Thyroid gland (tissue), 4 donors: ENCODE measurements around the gene COL24A1.

Experiments
- POLR2A ChIP-seq, 2 donors: fragments of 450-650 bp; IDR thresholded peaks; one replicate each; pipeline ENCODE4 v1.6.1; 2017; ENCODE audit warnings: antibody characterized with exemption in 2 of 2, mild to moderate bottlenecking in 2 of 2, moderate library complexity in 1 of 2
- TF ChIP-seq, protein P1 (sequence below), 6 experiments: fragments of 200-600 bp in 3 of 6; fragments of 450-650 bp in 3 of 6; sonication (generic) in 3 of 6; IDR thresholded peaks; one replicate each; pipeline ENCODE4 v1.5.1; 2016 to 2019; ENCODE audit warnings: antibody characterized with exemption in 6 of 6, mild to moderate bottlenecking in 2 of 6, inconsistent platforms in 1 of 6, moderate library complexity in 1 of 6

DNA sequence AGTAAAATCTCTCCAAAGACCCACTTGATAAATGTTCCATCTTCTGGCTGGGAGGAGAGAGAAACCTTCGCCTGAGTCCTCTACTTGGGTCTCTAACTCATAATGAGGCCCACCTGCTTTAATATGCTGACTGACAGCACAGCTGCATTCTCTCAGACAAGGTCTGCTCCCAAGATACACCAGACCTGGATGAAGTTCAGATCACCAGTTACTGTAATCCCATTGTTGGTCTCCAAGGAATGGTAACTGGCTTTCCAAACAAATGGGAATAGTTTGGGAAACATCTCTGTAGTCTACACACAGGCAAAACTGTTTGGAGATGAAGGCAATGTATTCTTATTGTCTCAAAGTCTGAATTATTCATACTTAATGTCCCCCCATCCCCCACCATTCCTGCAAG is 27.9 kb upstream of the COL24A1 start:
- TF ChIP-seq, protein P1, sequence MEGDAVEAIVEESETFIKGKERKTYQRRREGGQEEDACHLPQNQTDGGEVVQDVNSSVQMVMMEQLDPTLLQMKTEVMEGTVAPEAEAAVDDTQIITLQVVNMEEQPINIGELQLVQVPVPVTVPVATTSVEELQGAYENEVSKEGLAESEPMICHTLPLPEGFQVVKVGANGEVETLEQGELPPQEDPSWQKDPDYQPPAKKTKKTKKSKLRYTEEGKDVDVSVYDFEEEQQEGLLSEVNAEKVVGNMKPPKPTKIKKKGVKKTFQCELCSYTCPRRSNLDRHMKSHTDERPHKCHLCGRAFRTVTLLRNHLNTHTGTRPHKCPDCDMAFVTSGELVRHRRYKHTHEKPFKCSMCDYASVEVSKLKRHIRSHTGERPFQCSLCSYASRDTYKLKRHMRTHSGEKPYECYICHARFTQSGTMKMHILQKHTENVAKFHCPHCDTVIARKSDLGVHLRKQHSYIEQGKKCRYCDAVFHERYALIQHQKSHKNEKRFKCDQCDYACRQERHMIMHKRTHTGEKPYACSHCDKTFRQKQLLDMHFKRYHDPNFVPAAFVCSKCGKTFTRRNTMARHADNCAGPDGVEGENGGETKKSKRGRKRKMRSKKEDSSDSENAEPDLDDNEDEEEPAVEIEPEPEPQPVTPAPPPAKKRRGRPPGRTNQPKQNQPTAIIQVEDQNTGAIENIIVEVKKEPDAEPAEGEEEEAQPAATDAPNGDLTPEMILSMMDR (IDR thresholded peaks at IDR 0.05) = no peak
- no peak for TF ChIP-seq POLR2A (IDR thresholded peaks at IDR 0.05)
